GM12874 (cell line): Measurements from ENCODE around the gene HBEGF.

ENCODE experiments used
- CTCF ChIP-seq: IDR thresholded peaks from 2 replicates; pipeline ENCODE4 v1.5.1; 2011; ENCODE audit warnings: low read depth, mild to moderate bottlenecking, control low read depth, low read length, moderate library complexity; ENCODE audit not compliant: insufficient read depth

Gene HBEGF

DNA sequence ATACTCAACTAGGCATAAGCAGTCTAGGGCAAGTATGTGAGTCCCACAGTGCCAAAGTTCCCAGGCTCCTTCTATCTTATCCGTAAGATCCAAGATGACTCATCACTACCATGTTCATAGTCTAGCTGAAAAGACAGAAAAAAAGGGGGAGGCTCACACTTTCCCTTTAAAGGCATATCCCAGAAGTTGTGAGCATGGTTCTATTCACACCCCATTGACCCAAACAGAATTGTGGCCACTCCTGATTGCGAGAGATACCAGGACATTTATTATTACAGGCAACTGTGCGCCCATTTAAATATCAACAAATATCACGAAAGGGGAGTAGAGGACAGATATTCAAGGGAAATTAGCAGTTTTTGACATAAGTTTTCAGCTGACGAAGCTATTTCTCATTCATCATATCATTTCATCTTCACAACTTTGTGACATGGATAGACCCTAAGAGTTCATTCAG lies 35.4 kb downstream of the HBEGF start:
- TF ChIP-seq CTCF = no peak

GRCh38 chr5:140310434-140310833 lies 36.0 kb downstream of the HBEGF start:
- TF ChIP-seq CTCF = no peak

GRCh38 chr5:140309706-140310249 lies 36.6 kb downstream of the HBEGF start:
- TF ChIP-seq CTCF = no peak

DNA sequence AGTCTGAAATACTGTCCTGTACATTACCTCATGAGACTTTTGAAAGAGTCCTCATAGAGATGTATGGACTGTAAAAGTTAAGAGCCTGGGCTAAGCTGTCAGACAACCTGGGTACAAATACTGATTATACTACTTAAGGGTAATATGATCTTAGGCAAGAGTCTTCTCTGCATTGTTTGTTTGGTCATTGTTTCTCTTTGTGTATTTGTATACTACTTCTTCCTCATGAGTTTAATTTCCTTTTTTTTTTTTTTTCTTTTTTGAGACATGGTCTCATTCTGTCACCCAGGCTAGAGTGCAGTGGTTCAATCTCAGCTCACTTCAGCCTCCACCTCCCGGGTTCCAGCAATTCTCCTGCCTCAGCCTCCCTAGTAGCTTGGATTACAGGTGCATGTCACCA lies 40.9 kb downstream of the HBEGF start:
- TF ChIP-seq CTCF = no peak

DNA sequence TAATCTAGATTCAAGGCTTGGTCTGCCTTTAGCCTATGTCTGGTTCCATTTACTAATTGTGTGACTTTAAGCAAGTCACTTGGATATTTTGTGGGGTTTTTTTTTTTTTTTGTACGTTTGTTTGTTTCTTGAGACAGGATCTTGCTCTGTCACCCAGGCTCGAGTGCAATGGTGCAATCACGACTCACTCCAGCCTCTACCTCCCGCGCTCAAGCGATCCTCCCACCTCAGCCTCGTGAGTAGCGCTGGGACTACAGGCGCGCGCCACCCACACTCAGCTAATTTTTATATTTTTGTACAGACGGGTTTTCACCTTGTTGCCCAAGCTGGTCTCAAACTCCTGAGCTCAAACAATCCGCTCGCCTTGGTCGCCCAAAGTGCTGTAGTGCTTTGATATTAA lies 42.4 kb downstream of the HBEGF start:
- no peak for TF ChIP-seq CTCF

- TF ChIP-seq CTCF = no peak
Observed at GRCh38 chr5:140302786-140303639, 43.4 kb downstream of the HBEGF start, which contains the start of gene PFDN1. PFDN1 (minus strand) TSS chr5:140303101; CDS start chr5:140303073, 28 bp downstream.

DNA sequence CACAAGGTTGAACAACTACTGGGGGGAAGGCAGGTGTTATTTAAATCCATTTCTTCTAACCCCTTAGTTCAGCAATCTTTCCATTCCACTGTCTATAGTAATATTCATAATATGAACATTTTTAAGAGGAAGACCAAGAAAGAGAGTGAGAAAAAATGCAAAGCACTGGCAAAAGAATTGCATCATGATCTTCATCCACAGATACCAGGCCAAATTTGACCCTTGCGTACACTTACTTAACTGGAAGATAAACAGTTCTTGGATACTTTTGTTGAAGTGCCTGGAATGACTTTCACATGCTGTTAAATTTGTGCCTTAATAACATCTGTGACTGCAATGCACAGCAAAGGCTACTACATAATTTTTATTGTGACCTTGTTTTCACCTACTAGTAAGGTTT lies 45.3 kb downstream of the HBEGF start:
- TF ChIP-seq CTCF = no peak
